PC-9 (cell line): ENCODE results near the gene EFHD1.

Source experiments
- CTCF ChIP-seq: fragments of 200-600 bp; sonication (generic); conservative IDR thresholded peaks from 2 replicates; pipeline ENCODE4 v1.6.1; 2017; ENCODE audit warnings: mixed run types, antibody characterized with exemption, mild to moderate bottlenecking, moderate library complexity
- EZH2 ChIP-seq: fragments of 200-600 bp; sonication (generic); IDR thresholded peaks from 2 replicates; pipeline ENCODE4 v1.8.0; 2017; ENCODE audit warnings: antibody characterized with exemption, low read depth

- TF ChIP-seq EZH2 (no peak), CTCF (no peak)
These were observed 48.1 kb downstream of the EFHD1 start for GRCh38 chr2:232681527-232681926.
